ENCODE data around the gene CYREN. TPM values are rescaled to one million over a fixed set of nuclear protein-coding genes. Genes with fewer than 3 reads are reported as not detected.

CYREN gene
- total and polyA plus RNA-seq, 10 donors, result 21.2 to 55.0 (median 44.1) TPM

- Histone ChIP-seq H3K4me3 (peak overlapping the region in 2 of 8 donors; percentile 54 to 77), H3K27ac (peak overlapping the region; percentile 69 to 99 (median 96)), H3K27me3 (replicated peaks in 1 of 7) (no peaks in the 10 kb centered on the region), H3K36me3 (peaks cover 0 to 41% (median 0%) of the 10 kb centered on the region in 6 donors), H3K9me3 (peaks cover 7 to 39% (median 36%) of the 10 kb centered on the region in 8 donors), H3K4me1 (peaks cover 34 to 79% (median 49%) of the 10 kb centered on the region in 6 donors)
- DNase-seq, result no peak
- TF ChIP-seq CTCF (IDR thresholded peaks at IDR 0.05 in 8 of 11, conservative IDR thresholded peaks at IDR 0.05 in 3 of 11) (no peak), POLR2AphosphoS5 (IDR thresholded peaks at IDR 0.05) (peak in 2 of 3 donors; percentile 31 to 87)
- intact Hi-C loops (cut with DNase I; ENCODE audit: low total_unique reads), result no loop called here
- WGBS, 5 donors, result 33 to 66% (median 38%) methylated on average over 6 of the region's 6 CpGs
Observed at GRCh38 chr7:135151533-135151932, 19.0 kb downstream of the CYREN start.

- H3K4me3 ChIP-seq, result peak overlapping the region in 3 of 8 donors; percentile 52 to 77 (median 54)
- peak overlapping the region; percentile 69 to 99 (median 96) for H3K27ac ChIP-seq
- peaks cover 38 to 83% (median 53%) of the 10 kb centered on the region in 6 donors for H3K4me1 ChIP-seq
- H3K36me3 ChIP-seq, result peaks cover 0 to 37% (median 0%) of the 10 kb centered on the region in 6 donors
- DNase-seq, result no peak
- TF ChIP-seq POLR2AphosphoS5 (IDR thresholded peaks at IDR 0.05) (no peak), CTCF (IDR thresholded peaks at IDR 0.05 in 8 of 11, conservative IDR thresholded peaks at IDR 0.05 in 3 of 11) (no peak), POLR2A (IDR thresholded peaks at IDR 0.05) (no peak)
- WGBS, 5 donors, result 50 to 74% (median 61%) methylated on average over 2 of the region's 2 CpGs
- intact Hi-C loops (cut with DNase I; ENCODE audit: low total_unique reads), result no loop called here
- H3K9me3 ChIP-seq, result peaks cover 6 to 35% (median 32%) of the 10 kb centered on the region in 8 donors
- no peaks in the 10 kb centered on the region for H3K27me3 ChIP-seq (replicated peaks in 1 of 7)
Observed at GRCh38 chr7:135151132-135151531, 19.4 kb downstream of the CYREN start.

GRCh38 chr7:135150072-135150782 is 20.3 kb downstream of the CYREN start:
- WGBS, 5 donors, result 37 to 68% (median 58%) methylated on average over 8 of the region's 8 CpGs
- Histone ChIP-seq H3K27me3 (replicated peaks in 1 of 7) (no peaks in the 10 kb centered on the region), H3K4me1 (peaks cover 38 to 92% (median 60%) of the 10 kb centered on the region in 6 donors), H3K36me3 (peaks cover 0 to 28% (median 0%) of the 10 kb centered on the region in 6 donors), H3K27ac (peak overlapping the region; percentile 69 to 99 (median 96)), H3K9me3 (peaks cover 3 to 26% (median 23%) of the 10 kb centered on the region in 8 donors), H3K4me3 (peak overlapping the region in 7 of 8 donors; percentile 10 to 77 (median 51))
- intact Hi-C loops (cut with DNase I; ENCODE audit: low total_unique reads), result no loop called here
- TF ChIP-seq POLR2A (IDR thresholded peaks at IDR 0.05) (no peak), POLR2AphosphoS5 (IDR thresholded peaks at IDR 0.05) (peak in 1 of 3 donors; percentile 64)
- no peak for DNase-seq

- peaks cover 0 to 5% (median 2%) of the 10 kb centered on the region in 8 donors for H3K9me3 ChIP-seq
- intact Hi-C loops (cut with DNase I; ENCODE audit: low total_unique reads), result loop anchor here (10.0 kb wide), 1 partner anchor 153 kb away; no protein-coding TSS in a partner anchor
- no peaks in the 10 kb centered on the region for H3K27me3 ChIP-seq (replicated peaks in 1 of 7)
- peaks cover 0 to 19% (median 0%) of the 10 kb centered on the region in 6 donors for H3K36me3 ChIP-seq
- TF ChIP-seq POLR2AphosphoS5 (IDR thresholded peaks at IDR 0.05) (peak; percentile 48 to 99 (median 56)), CTCF (IDR thresholded peaks at IDR 0.05 in 8 of 11, conservative IDR thresholded peaks at IDR 0.05 in 3 of 11) (peak in 2 of 11 experiments; percentile 22 to 30), POLR2A (IDR thresholded peaks at IDR 0.05) (peak; percentile 63 to 96 (median 81))
- H3K4me3 ChIP-seq, result peak within 1 kb of the TSS; percentile 39 to 77 (median 52)
- H3K4me1 ChIP-seq, result peaks cover 42 to 89% (median 70%) of the 10 kb centered on the region in 6 donors
- WGBS, 5 donors, result 1 to 4% (median 3%) methylated on average over 13 of the region's 13 CpGs
- DNase-seq, result peak; percentile 86
- peak within 1 kb of the TSS; percentile 66 to 99 (median 96) for H3K27ac ChIP-seq
Observed at GRCh38 chr7:135147899-135148721, 22.4 kb downstream of the CYREN start, which contains the start of gene TMEM140. TSS of gene TMEM140 (plus strand) at chr7:135148072. CDS start at chr7:135164442, 16,370 bp downstream.
